ENCODE measurements around the gene MAN2B2.
"Not testable (repeated sequence)": the region's sequence is repeated elsewhere in the genome, so short reads cannot be mapped to it uniquely, and the experiment has no call there.

MAN2B2 gene

GRCh38 chr4:6655924-6656323 lies 80.9 kb downstream of the MAN2B2 start:
- peak in 1 of 2 experiments; percentile 19 for DNase-seq
- TF ChIP-seq POLR2A (IDR thresholded peaks at IDR 0.05; ENCODE audit: low read length) = no peak

- no peak for TF ChIP-seq POLR2A (IDR thresholded peaks at IDR 0.05; ENCODE audit: low read length)
- TF ChIP-seq GATA1 (IDR thresholded peaks at IDR 0.05; ENCODE audit: low read depth, low read length) = no peak
- DNase-seq = no peak
These were observed 82.5 kb downstream of the MAN2B2 start for GRCh38 chr4:6657242-6658208.

- DNase-seq = no peak
- TF ChIP-seq GATA1 (IDR thresholded peaks at IDR 0.05; ENCODE audit: low read depth, low read length) = no peak
- TF ChIP-seq POLR2A (IDR thresholded peaks at IDR 0.05; ENCODE audit: low read length) = no peak
These were observed 83.2 kb downstream of the MAN2B2 start for GRCh38 chr4:6658209-6658595.

GRCh38 chr4:6658597-6659075 lies 83.6 kb downstream of the MAN2B2 start:
- TF ChIP-seq POLR2A (IDR thresholded peaks at IDR 0.05; ENCODE audit: low read length) (no peak), GATA1 (IDR thresholded peaks at IDR 0.05; ENCODE audit: low read depth, low read length) (no peak)
- DNase-seq = peak; percentile 17 to 26

GRCh38 chr4:6659897-6660296 lies 84.9 kb downstream of the MAN2B2 start:
- TF ChIP-seq POLR2A (IDR thresholded peaks at IDR 0.05; ENCODE audit: low read length) (no peak), GATA1 (IDR thresholded peaks at IDR 0.05; ENCODE audit: low read depth, low read length) (no peak)
- DNase-seq = no peak

- DNase-seq = no peak
- TF ChIP-seq GATA1 (IDR thresholded peaks at IDR 0.05; ENCODE audit: low read depth, low read length) (no peak), POLR2A (IDR thresholded peaks at IDR 0.05; ENCODE audit: low read length) (no peak)
These were observed 85.4 kb downstream of the MAN2B2 start for GRCh38 chr4:6660430-6660829.

- DNase-seq = no peak
- TF ChIP-seq POLR2A (IDR thresholded peaks at IDR 0.05; ENCODE audit: low read length) (no peak), GATA1 (IDR thresholded peaks at IDR 0.05; ENCODE audit: low read depth, low read length) (no peak)
These were observed 87.6 kb downstream of the MAN2B2 start for GRCh38 chr4:6662591-6662990.

GRCh38 chr4:6663596-6664393 lies 88.8 kb downstream of the MAN2B2 start:
- no peak for DNase-seq

GRCh38 chr4:6665320-6665654 lies 90.3 kb downstream of the MAN2B2 start:
- no peak for DNase-seq
- TF ChIP-seq POLR2A (IDR thresholded peaks at IDR 0.05; ENCODE audit: low read length) (no peak), GATA1 (IDR thresholded peaks at IDR 0.05; ENCODE audit: low read depth, low read length) (no peak)

More at GRCh38 chr4:6663596-6664393, 88.8 kb downstream of the MAN2B2 start:
- TF ChIP-seq POLR2A (IDR thresholded peaks at IDR 0.05; ENCODE audit: low read length) = no peak
- no peak for TF ChIP-seq GATA1 (IDR thresholded peaks at IDR 0.05; ENCODE audit: low read depth, low read length)

GRCh38 chr4:6668391-6668790 lies 93.4 kb downstream of the MAN2B2 start:
- DNase-seq = no peak
- TF ChIP-seq POLR2A (IDR thresholded peaks at IDR 0.05; ENCODE audit: low read length) (no peak), GATA1 (IDR thresholded peaks at IDR 0.05; ENCODE audit: low read depth, low read length) (no peak)

GRCh38 chr4:6671648-6672047 lies 96.7 kb downstream of the MAN2B2 start:
- TF ChIP-seq GATA1 (IDR thresholded peaks at IDR 0.05; ENCODE audit: low read depth, low read length) = no peak
- no peak for TF ChIP-seq POLR2A (IDR thresholded peaks at IDR 0.05; ENCODE audit: low read length)

GRCh38 chr4:6672131-6672530 lies 97.1 kb downstream of the MAN2B2 start:
- TF ChIP-seq GATA1 (IDR thresholded peaks at IDR 0.05; ENCODE audit: low read depth, low read length) (no peak), POLR2A (IDR thresholded peaks at IDR 0.05; ENCODE audit: low read length) (no peak)

More at GRCh38 chr4:6671648-6672047, 96.7 kb downstream of the MAN2B2 start:
- DNase-seq = no peak

GRCh38 chr4:6672541-6673190 lies 97.7 kb downstream of the MAN2B2 start:
- DNase-seq = not testable (repeated sequence)

More at GRCh38 chr4:6672131-6672530, 97.1 kb downstream of the MAN2B2 start:
- no peak for DNase-seq

All from erythroblast (primary cell).